NCI-H1436 treated with DMSO at 0.1 percent for 48 hours (cell line): ENCODE results near the gene RBX1.
A peak's percentile ranks its signal among the peaks of the same experiment; 100 is the strongest.
"Not testable (repeated sequence)": the region's sequence is repeated elsewhere in the genome, so short reads cannot be mapped to it uniquely, and the experiment has no call there.

Source experiments
- DNase-seq: peaks from one replicate; lab custom pipeline; 2025; lab: John Stamatoyannopoulos, UW

The RBX1 gene

DNA sequence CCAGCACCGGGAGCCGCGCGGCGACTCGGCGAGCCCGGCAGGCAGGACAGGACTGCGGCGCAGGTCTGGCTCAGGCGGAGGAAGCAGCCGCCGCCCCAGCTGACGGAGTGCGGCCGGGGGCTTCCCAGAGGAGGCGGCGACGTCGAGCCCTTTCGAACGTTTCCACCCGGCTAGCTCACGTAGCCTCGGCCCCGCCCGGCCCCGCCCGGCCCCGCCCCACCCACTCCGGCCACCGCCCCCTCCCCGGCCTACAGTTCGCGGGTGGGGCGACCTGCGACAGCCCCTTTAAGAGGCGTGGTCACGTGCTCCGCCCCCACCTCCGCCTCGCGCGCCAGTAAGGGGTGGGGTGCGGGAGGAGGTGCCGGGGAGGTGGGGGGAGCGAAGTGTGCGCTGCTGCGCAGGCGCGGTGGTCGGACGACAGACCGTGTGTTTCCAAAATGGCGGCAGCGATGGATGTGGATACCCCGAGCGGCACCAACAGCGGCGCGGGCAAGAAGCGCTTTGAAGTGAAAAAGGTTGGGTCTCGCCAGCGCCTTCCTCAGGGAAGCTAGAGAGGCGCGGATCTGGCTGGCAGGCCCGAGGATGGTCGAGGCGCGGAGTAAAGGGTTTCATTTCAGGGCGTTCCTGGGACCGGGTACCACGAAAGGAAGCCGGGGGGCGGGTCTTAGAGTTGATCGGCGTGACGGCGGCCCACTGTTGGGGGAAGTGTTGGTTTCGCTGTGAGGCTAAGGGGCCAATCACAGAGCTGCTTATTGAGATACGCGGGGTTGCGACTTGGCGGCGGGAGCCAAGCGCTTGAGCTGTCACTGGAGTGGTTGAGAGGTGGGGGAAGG lies at the start of gene RBX1:
TSS of gene RBX1 (plus strand) at position 417 of the 833 bp plus-strand sequence. CDS start at position 438, 21 bp downstream.
- DNase-seq = peak; percentile 89

DNA sequence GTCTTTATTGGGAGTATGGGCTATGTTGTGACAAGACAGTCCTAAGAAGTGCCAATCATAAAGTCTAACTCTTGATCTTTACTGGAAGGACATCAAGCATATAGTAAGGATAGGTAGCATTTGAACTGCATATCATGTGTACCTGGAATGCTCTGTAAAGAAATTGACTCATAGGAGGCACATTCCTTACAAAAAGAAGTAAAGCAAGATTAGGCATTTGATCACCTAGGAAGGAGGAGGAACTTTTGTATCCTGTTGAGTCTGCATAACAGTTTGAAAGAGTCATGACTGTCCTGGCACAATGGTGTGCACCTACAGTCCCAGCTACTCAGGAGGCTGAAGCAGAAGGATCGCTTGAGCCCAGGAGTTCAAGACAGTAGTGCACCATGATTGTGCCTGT lies 47.1 kb upstream of the RBX1 start:
- no peak for DNase-seq

- DNase-seq = no peak
These were observed 42.3 kb upstream of the RBX1 start for GRCh38 chr22:40908895-40909294.

DNA sequence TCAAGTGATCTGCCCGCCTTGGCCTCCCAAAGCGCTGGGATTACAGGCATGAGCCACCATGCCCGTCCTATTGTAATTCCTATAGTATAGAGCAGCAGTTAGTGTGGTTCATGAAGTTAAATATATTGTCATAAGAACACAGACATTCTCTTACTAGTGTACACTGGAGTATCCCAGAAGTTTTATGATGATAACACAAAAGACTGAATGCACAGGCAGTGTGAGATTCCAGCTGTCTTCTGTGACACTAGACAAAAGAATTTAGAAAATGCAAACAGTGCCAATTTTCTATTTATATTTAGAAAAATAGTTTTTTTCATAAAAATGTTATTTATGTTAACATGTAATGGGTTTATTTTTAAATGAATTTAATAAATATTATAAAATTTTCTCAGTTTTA lies 39.4 kb upstream of the RBX1 start:
- DNase-seq = no peak

DNA sequence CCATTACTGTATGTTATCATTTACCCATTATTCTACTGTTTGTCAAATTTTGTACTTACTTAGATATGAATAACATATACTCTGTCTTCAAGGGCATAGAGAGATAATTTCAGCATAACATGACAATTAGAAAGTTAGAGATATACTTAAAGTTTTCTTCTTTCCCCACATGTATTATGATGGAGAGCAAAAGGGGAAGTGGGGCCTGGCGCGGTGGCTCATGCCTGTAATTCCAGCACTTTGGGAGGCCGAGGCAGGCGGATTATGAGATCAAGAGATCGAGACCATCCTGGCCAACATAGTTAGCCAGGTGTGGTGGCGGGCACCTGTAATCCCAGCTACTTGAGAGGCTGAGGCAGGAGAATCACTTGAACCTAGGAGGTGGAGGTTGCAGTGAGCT lies 38.2 kb upstream of the RBX1 start:
- DNase-seq = not testable (repeated sequence)

GRCh38 chr22:40919446-40919845 lies 31.7 kb upstream of the RBX1 start:
- DNase-seq = no peak

GRCh38 chr22:40920526-40920925 lies 30.7 kb upstream of the RBX1 start:
- no peak for DNase-seq

DNA sequence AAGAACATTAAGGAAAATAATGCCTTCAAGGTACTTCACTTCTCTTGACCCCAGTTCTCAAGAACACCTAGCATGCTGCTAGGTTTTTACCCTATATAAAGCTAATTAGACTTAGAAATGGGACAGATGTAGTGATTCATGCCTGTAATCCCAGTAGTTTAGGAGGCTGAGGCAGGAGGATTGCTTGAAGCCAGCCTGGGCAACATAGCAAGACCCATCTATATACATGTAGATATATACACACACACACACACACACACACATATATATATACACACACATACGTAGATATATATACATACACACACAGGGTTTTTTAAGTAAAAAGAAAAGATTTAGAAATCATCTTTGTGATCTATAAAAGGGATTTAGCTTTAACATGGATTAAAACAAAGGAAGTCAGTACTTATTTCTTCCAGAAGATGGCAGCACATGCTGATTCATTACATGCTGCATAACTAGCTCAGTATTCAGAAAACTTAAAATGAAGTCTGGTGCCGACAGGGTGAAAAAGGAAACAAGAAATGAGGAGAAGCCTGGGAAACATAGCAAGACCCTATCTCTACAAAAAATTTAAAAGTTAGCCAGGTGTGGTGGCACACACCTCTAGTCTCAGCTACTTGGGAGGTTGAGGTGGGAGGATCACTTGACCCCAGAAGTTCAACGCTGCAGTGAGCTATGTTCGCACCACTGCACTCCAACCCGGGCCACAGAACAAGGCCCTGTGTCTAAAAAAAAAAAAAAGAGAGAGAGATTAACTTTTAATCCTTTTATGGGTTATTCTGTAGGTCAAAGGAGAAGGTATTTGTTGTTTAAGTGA lies 28.5 kb upstream of the RBX1 start:
- peak; percentile 4 for DNase-seq

- no peak for DNase-seq
These were observed 22.5 kb upstream of the RBX1 start for GRCh38 chr22:40928657-40929056.

DNA sequence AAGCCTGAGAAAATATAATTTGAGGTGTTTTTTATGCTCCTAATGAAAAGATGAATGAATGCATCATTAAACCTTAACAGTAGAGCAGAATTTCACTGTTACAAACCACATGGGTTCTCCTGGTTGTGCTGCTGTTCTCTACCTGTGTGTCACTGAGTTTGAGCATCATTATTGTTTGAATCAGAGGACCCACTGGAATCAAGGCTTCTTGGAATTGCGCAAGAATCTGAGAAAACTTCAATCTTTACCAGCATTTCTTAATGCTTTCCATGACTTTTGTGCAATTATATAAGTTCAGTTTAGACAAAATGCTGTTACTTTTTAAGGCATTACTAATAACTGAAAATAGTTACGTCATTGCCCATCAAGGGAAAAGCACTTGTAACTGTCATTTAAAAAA lies 18.8 kb upstream of the RBX1 start:
- no peak for DNase-seq

- DNase-seq = no peak
These were observed 12.0 kb upstream of the RBX1 start for GRCh38 chr22:40939202-40939601.

DNA sequence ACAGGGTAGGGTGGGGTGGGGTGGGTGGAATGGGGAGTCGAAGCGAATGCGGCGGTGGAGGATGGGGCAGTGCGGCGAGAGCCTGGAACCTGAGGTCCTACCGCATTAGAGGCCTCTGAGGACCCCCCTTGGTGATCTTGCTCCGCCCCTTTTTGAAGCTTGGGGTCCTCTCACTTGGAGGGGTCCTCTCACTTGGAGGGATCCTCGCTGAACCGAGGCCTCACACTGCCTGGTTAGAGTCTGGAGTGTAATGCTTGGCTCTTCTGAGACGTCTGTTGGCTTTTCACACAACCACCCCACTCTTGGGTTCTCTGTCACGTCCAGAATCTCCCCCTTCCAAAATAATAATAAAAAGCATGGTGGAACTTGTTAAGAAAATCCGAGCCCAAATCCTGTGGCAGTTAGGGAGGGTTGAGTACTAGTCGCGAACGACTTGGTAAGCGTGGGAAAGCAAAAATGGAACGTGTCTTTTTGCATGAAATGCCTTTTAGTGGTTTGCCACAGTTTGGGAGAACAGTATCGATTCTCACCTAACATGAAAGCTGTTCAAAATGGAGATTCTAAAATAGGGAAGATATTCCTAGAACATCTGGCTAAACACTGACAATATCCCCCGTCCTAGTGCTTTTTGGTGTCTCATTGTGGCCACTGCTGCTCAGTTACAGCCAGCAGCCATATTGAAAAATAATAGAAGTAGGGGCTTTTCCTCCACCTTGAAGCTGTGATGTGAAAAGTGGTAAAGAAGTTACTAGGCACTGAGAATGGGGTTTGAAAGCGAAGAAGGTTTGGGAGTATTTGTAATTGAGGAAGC lies 822 bp downstream of the RBX1 start:
- DNase-seq = no peak

DNA sequence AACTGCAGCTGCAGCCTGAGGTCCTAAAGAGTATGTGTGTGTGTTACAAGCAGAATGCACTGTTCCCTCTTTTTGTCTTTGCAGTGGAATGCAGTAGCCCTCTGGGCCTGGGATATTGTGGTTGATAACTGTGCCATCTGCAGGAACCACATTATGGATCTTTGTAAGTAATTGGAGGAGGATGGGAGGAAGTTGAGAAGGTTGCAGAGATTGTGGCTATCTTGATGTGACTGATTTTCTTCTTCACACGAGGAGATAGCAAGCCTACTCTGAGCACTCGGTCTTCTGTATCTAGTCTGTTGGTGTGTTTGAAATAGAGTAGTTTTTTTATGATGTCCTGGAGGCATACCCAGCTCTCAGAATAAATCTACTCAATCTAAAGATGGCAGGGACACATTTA lies 2.3 kb downstream of the RBX1 start:
- DNase-seq = no peak

- no peak for DNase-seq
These were observed 2.9 kb downstream of the RBX1 start for GRCh38 chr22:40954113-40954512.

- DNase-seq = no peak
These were observed 4.4 kb downstream of the RBX1 start for GRCh38 chr22:40955571-40955970.

DNA sequence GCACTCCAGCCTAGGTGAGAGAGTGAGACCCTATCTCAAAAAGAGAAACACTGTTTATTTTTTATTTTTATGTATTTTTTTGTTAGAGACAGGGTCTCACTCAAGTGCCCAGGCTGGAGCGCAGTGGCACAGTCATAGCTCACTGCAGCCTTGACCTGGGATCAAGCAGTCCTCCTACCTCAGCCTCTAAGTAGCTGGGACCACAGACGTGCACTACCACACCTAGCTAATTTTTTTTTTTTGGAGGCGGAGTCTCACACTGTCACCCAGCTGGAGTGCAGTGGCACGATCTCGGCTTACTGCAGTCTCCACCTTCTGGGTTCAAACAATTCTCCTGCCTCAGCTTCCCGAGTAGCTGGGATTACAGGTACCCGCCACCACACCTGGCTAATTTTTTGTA lies 6.4 kb downstream of the RBX1 start:
- no peak for DNase-seq

DNA sequence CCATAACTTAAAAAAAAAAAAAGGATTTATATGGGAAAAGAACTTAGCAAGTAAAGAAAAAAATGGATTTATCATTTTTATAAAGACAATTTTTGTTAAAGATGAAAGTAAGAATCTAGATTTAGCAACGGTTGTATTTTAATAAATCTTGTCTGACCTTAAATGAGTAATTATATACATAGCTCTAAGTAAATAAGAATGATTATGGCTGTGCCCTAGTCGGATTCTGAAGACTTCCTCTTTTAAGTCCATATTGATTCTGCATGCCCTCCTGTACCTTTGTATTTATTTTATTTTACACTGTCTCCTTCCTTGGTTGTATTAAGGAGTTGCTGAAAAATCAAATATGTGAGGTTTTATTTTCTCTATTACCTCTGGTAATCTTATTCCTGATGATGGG lies 7.1 kb downstream of the RBX1 start:
- DNase-seq = no peak

DNA sequence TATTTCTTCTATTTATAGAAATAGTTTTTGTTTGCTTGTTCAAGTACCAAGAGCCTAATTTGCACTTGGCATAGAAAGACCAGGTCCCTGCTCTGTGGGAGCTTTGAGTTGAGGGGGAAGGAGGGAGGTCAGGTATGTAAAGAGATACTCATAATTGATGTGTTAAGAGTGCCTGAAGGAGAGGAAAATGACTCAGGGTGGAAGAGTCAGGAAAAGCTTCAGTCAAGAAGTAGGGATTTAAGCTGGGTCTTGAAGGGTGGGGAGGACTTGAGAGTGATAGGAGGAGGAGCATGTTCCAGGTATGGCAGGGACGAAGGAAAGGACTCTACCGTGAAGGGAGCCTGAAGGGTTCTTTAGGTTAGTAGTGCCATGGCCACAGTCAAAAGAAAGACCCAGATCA lies 9.0 kb downstream of the RBX1 start:
- DNase-seq = no peak

GRCh38 chr22:40965936-40966725 lies 15.0 kb downstream of the RBX1 start:
- no peak for DNase-seq

DNA sequence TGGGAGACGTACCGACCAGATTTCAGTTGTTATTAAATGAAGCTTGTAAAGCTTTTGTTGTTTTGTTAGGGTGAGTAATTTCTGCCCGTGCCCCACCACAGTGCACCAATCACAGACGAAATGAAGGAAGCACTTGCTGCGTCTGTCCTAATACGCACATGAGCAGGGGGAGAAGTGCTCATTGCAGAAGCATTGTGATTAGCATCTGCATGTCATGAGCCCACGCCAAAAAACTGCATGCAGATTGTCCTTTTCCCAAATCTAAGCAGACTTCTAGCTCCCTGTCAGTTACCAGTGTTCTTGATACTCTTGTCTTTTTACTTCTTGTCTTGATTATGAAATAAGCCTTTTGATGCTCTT lies 15.5 kb downstream of the RBX1 start:
- DNase-seq = no peak

- DNase-seq = no peak
These were observed 16.1 kb downstream of the RBX1 start for GRCh38 chr22:40967111-40967760.
